SK-N-SH treated with all-trans-retinoic acid at 6 μM for 48 hours (cell line): Measurements from ENCODE around the gene FAM200A.

Experiments used
- ATAC-seq: fragments of 200-7000 bp; cut with Tn5 transposase; 3 replicates; pipeline ENCODE4 v1.9.1; 2020; ENCODE audit warnings: mild to moderate bottlenecking, moderate library complexity
- ARNTL ChIP-seq: fragments of 450-650 bp; formaldehyde crosslinking; IDR thresholded peaks from 2 replicates; pipeline ENCODE4 v1.5.0; 2020; ENCODE audit warnings: low read depth, mild to moderate bottlenecking, moderate library complexity, borderline replicate concordance
- BACH2 ChIP-seq: fragments of 250-450 bp; sonication (Bioruptor Pico); IDR thresholded peaks from 2 replicates; pipeline ENCODE4 v1.9.0; 2021; ENCODE audit warnings: mild to moderate bottlenecking, borderline replicate concordance
- CREB5 ChIP-seq: fragments of 250-450 bp; sonication (Bioruptor Pico); IDR thresholded peaks from 2 replicates; pipeline ENCODE4 v1.5.1; 2020; ENCODE audit warnings: low read depth, mild to moderate bottlenecking, moderate library complexity
- CSDC2 ChIP-seq: fragments of 250-450 bp; sonication (Bioruptor Pico); IDR thresholded peaks from 2 replicates; pipeline ENCODE4 v1.5.0; 2020; ENCODE audit warnings: mild to moderate bottlenecking, moderate library complexity
- CSRNP3 ChIP-seq: fragments of 250-450 bp; sonication (Bioruptor Pico); IDR thresholded peaks from 2 replicates; pipeline ENCODE4 v1.5.1; 2021; ENCODE audit warnings: mild to moderate bottlenecking, moderate library complexity
- ESRRG ChIP-seq: fragments of 250-450 bp; sonication (Bioruptor Pico); IDR thresholded peaks from 2 replicates; pipeline ENCODE4 v1.6.1; 2021; ENCODE audit warnings: mild to moderate bottlenecking
- GLIS3 ChIP-seq: fragments of 250-450 bp; sonication (Bioruptor Pico); IDR thresholded peaks from 2 replicates; pipeline ENCODE4 v1.5.0; 2020; ENCODE audit warnings: mild to moderate bottlenecking, moderate library complexity
- ISL1 ChIP-seq: fragments of 250-450 bp; sonication (Bioruptor Pico); IDR thresholded peaks from 2 replicates; pipeline ENCODE4 v2.1.2; 2022; ENCODE audit warnings: mild to moderate bottlenecking, moderate library complexity
- OSR1 ChIP-seq: fragments of 250-450 bp; sonication (Bioruptor Pico); IDR thresholded peaks from 2 replicates; pipeline ENCODE4 v1.8.0; 2022; ENCODE audit warnings: moderate library complexity, mild to moderate bottlenecking, inconsistent platforms
- PATZ1 ChIP-seq: fragments of 250-450 bp; sonication (Bioruptor Pico); IDR thresholded peaks from 2 replicates; pipeline ENCODE4 v1.8.0; 2020; ENCODE audit warnings: mild to moderate bottlenecking, moderate library complexity, borderline replicate concordance
- POU6F1 ChIP-seq: fragments of 250-450 bp; sonication (Bioruptor Pico); IDR thresholded peaks from 2 replicates; pipeline ENCODE4 v1.8.0; 2021; ENCODE audit warnings: low read depth, mild to moderate bottlenecking, moderate library complexity, borderline replicate concordance
- PPARA ChIP-seq: fragments of 250-450 bp; sonication (Bioruptor Pico); IDR thresholded peaks from 2 replicates; pipeline ENCODE4 v1.5.0; 2020; ENCODE audit warnings: mild to moderate bottlenecking, borderline replicate concordance
- SNAI2 ChIP-seq: fragments of 250-450 bp; sonication (Bioruptor Pico); IDR thresholded peaks from 2 replicates; pipeline ENCODE4 v1.5.0; 2020; ENCODE audit warnings: mild to moderate bottlenecking, moderate library complexity
- TCF4 ChIP-seq: fragments of 250-450 bp; sonication (Bioruptor Pico); IDR thresholded peaks from 2 replicates; pipeline ENCODE4 v1.8.0; 2021; ENCODE audit warnings: mild to moderate bottlenecking, moderate library complexity, borderline replicate concordance
- TOX ChIP-seq: fragments of 250-450 bp; sonication (Bioruptor Pico); IDR thresholded peaks from 2 replicates; pipeline ENCODE4 v1.8.0; 2021; ENCODE audit warnings: mild to moderate bottlenecking, moderate library complexity, borderline replicate concordance
- TSHZ2 ChIP-seq: fragments of 250-450 bp; sonication (Bioruptor Pico); IDR thresholded peaks from 2 replicates; pipeline ENCODE4 v1.5.0; 2020; ENCODE audit warnings: mild to moderate bottlenecking, moderate library complexity
- ZC3H10 ChIP-seq: fragments of 250-450 bp; sonication (Bioruptor Pico); IDR thresholded peaks from 2 replicates; pipeline ENCODE4 v1.5.1; 2021; ENCODE audit warnings: mild to moderate bottlenecking, moderate library complexity
- ZFP3 ChIP-seq: fragments of 250-450 bp; sonication (Bioruptor Pico); IDR thresholded peaks from 2 replicates; pipeline ENCODE4 v1.5.0; 2020; ENCODE audit warnings: mild to moderate bottlenecking, moderate library complexity
- ZFP30 ChIP-seq: fragments of 450-650 bp; formaldehyde crosslinking; IDR thresholded peaks from 2 replicates; pipeline ENCODE4 v1.5.0; 2022; ENCODE audit warnings: mild to moderate bottlenecking, moderate library complexity
- ZNF565 ChIP-seq: fragments of 450-650 bp; formaldehyde crosslinking; conservative IDR thresholded peaks from 2 replicates; pipeline ENCODE4 v1.5.0; 2020; ENCODE audit warnings: low read depth, mild to moderate bottlenecking, moderate library complexity
- ZNF70 ChIP-seq: fragments of 450-650 bp; formaldehyde crosslinking; IDR thresholded peaks from 2 replicates; pipeline ENCODE4 v1.5.0; 2020; ENCODE audit warnings: mild to moderate bottlenecking, moderate library complexity
- ZNF8 ChIP-seq: fragments of 450-650 bp; formaldehyde crosslinking; IDR thresholded peaks from 2 replicates; pipeline ENCODE4 v1.5.0; 2020; ENCODE audit warnings: mild to moderate bottlenecking, moderate library complexity

Gene FAM200A

GRCh38 chr7:99596408-99596955 is 44.6 kb upstream of the FAM200A start:
- no peak for ATAC-seq
- no peak for TF ChIP-seq ISL1 (CRISPR knock-in tag)
- no peak for TF ChIP-seq TCF4
- no peak for TF ChIP-seq ESRRG (CRISPR knock-in tag)
- no peak for TF ChIP-seq OSR1 (CRISPR knock-in tag)
- no peak for TF ChIP-seq ARNTL
- TF ChIP-seq ZNF565 (CRISPR knock-in tag): no peak
- TF ChIP-seq POU6F1 (CRISPR knock-in tag): no peak
- no peak for TF ChIP-seq ZC3H10 (CRISPR knock-in tag)
- TF ChIP-seq TSHZ2 (CRISPR knock-in tag): no peak
- no peak for TF ChIP-seq SNAI2 (CRISPR knock-in tag)
- TF ChIP-seq ZNF8: no peak
- no peak for TF ChIP-seq PATZ1 (CRISPR knock-in tag)
- no peak for TF ChIP-seq CSDC2 (CRISPR knock-in tag)
- no peak for TF ChIP-seq GLIS3 (CRISPR knock-in tag)

- TF ChIP-seq TOX (no peak), OSR1 (CRISPR knock-in tag) (no peak), GLIS3 (CRISPR knock-in tag) (no peak), ZNF70 (CRISPR knock-in tag) (no peak), ESRRG (CRISPR knock-in tag) (no peak), PPARA (CRISPR knock-in tag) (no peak), CSRNP3 (CRISPR knock-in tag) (no peak), POU6F1 (CRISPR knock-in tag) (no peak), TCF4 (no peak), BACH2 (no peak), TSHZ2 (CRISPR knock-in tag) (no peak), ZNF8 (no peak), CREB5 (no peak), PATZ1 (CRISPR knock-in tag) (no peak), ZFP3 (CRISPR knock-in tag) (no peak), SNAI2 (CRISPR knock-in tag) (no peak), ISL1 (CRISPR knock-in tag) (no peak), ZNF565 (CRISPR knock-in tag) (no peak), ZFP30 (no peak), ZC3H10 (CRISPR knock-in tag) (no peak)
- no peak for ATAC-seq
These were observed 43.2 kb upstream of the FAM200A start for GRCh38 chr7:99594948-99595745.
